PFSK-1 (cell line): ENCODE data around the gene OR2W1.

Experiments used
- FOXP2 ChIP-seq: optimal IDR thresholded peaks from 2 replicates; pipeline ENCODE3; 2011; ENCODE audit warnings: borderline replicate concordance, control low read depth, inconsistent platforms; ENCODE audit not compliant: insufficient read depth; ENCODE audit errors: extremely low read length, extremely low read depth
- POLR2AphosphoS5 ChIP-seq: IDR thresholded peaks from 2 replicates; pipeline ENCODE4 v1.6.1; 2012; ENCODE audit warnings: low read depth, mild to moderate bottlenecking, control low read depth, low read length, moderate library complexity
- SIN3A ChIP-seq: IDR thresholded peaks from 2 replicates; pipeline ENCODE4 v1.6.1; 2012; ENCODE audit warnings: mild to moderate bottlenecking, low read length, moderate library complexity, borderline replicate concordance; ENCODE audit not compliant: insufficient read depth
- TAF1 ChIP-seq: IDR thresholded peaks from 2 replicates; pipeline ENCODE4 v1.6.1; 2012; ENCODE audit warnings: low read length, control low read depth, borderline replicate concordance; ENCODE audit not compliant: insufficient read depth
- TF ChIP-seq, protein P1 (sequence below), 2 experiments: IDR thresholded peaks; 2 replicates each; pipeline versions ENCODE4 v1.6.1 to v1.8.0; 2011 to 2012; ENCODE audit warnings: low read depth in 2 of 2, low read length in 2 of 2, control low read depth in 1 of 2, inconsistent platforms in 1 of 2, mild to moderate bottlenecking in 1 of 2, moderate library complexity in 1 of 2; ENCODE audit not compliant: insufficient read depth in 1 of 2

GRCh38 chr6:29008089-29008488 lies 36.9 kb downstream of the OR2W1 start:
- TF ChIP-seq POLR2AphosphoS5 = no peak
- TF ChIP-seq TAF1 = no peak
- no peak for TF ChIP-seq SIN3A
- TF ChIP-seq, protein P1, sequence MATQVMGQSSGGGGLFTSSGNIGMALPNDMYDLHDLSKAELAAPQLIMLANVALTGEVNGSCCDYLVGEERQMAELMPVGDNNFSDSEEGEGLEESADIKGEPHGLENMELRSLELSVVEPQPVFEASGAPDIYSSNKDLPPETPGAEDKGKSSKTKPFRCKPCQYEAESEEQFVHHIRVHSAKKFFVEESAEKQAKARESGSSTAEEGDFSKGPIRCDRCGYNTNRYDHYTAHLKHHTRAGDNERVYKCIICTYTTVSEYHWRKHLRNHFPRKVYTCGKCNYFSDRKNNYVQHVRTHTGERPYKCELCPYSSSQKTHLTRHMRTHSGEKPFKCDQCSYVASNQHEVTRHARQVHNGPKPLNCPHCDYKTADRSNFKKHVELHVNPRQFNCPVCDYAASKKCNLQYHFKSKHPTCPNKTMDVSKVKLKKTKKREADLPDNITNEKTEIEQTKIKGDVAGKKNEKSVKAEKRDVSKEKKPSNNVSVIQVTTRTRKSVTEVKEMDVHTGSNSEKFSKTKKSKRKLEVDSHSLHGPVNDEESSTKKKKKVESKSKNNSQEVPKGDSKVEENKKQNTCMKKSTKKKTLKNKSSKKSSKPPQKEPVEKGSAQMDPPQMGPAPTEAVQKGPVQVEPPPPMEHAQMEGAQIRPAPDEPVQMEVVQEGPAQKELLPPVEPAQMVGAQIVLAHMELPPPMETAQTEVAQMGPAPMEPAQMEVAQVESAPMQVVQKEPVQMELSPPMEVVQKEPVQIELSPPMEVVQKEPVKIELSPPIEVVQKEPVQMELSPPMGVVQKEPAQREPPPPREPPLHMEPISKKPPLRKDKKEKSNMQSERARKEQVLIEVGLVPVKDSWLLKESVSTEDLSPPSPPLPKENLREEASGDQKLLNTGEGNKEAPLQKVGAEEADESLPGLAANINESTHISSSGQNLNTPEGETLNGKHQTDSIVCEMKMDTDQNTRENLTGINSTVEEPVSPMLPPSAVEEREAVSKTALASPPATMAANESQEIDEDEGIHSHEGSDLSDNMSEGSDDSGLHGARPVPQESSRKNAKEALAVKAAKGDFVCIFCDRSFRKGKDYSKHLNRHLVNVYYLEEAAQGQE (IDR thresholded peaks at IDR 0.05; ENCODE audit: insufficient read depth in 1 of 2, low read depth in 2 of 2, low read length in 2 of 2) = no peak
- TF ChIP-seq FOXP2 = no peak
